H1 (cell line): ENCODE data around the gene PCDHA7. TPM values are rescaled to one million over a fixed set of nuclear protein-coding genes. Genes with fewer than 3 reads are reported as not detected.

ENCODE experiments used
- CTCF ChIA-PET: fragments of 300-600 bp; sonication (Branson Sonifier 250); formaldehyde crosslinking; loops from one replicate; lab custom pipeline; 2021; ENCODE audit not compliant: partially characterized antibody; lab: Charles Lee
- POLR2A ChIA-PET: fragments of 300-600 bp; sonication (Branson Sonifier 250); formaldehyde crosslinking; loops from one replicate; lab custom pipeline; 2021; ENCODE audit warnings: inconsistent platforms; ENCODE audit not compliant: partially characterized antibody; lab: Charles Lee
- DNase-seq, 2 experiments: peaks; one replicate each; pipeline versions ENCODE4 v3.0.0 to v3.0.0-alpha.2; 2010 to 2022; ENCODE audit warnings: low spot score in 2 of 2, low read depth in 1 of 2, mixed read lengths in 1 of 2
- FAIRE-seq: peaks from 2 replicates; lab custom pipeline; 2011; peaks lifted over from hg19 to GRCh38; lab: Jason Lieb, UNC
- H2AFZ ChIP-seq: 2 replicates; pipeline ENCODE4 v1.8.1; 2012; ENCODE audit warnings: low read length, inconsistent platforms
- H2AK5ac ChIP-seq: 2 replicates; pipeline ENCODE4 v1.6.1; 2013; ENCODE audit warnings: low read depth, low read length
- H2BK120ac ChIP-seq: replicated peaks from 2 replicates; pipeline ENCODE3; 2013; ENCODE audit warnings: low read depth, low read length, inconsistent platforms
- H2BK12ac ChIP-seq: 2 replicates; pipeline ENCODE4 v1.6.1; 2013; ENCODE audit warnings: low read depth, low read length
- H2BK15ac ChIP-seq: 2 replicates; pipeline ENCODE4 v1.6.1; 2013; ENCODE audit warnings: low read length
- H2BK20ac ChIP-seq: 2 replicates; pipeline ENCODE4 v1.6.1; 2013; ENCODE audit warnings: low read length
- H2BK5ac ChIP-seq: 2 replicates; pipeline ENCODE4 v1.6.1; 2013; ENCODE audit warnings: low read depth, low read length
- H3K14ac ChIP-seq: 2 replicates; pipeline ENCODE4 v1.6.1; 2013; ENCODE audit warnings: inconsistent platforms; ENCODE audit not compliant: insufficient read length
- H3K18ac ChIP-seq: 2 replicates; pipeline ENCODE4 v1.6.1; 2013; ENCODE audit warnings: low read length; ENCODE audit errors: extremely low read depth
- H3K23ac ChIP-seq: 2 replicates; pipeline ENCODE4 v1.6.1; 2013; ENCODE audit warnings: inconsistent platforms; ENCODE audit not compliant: insufficient read length
- H3K23me2 ChIP-seq: 2 replicates; pipeline ENCODE4 v1.6.1; 2013; ENCODE audit warnings: low read depth, low read length
- H3K27ac ChIP-seq: 2 replicates; pipeline ENCODE4 v1.6.1; 2011; ENCODE audit warnings: low read depth, low read length, inconsistent platforms
- H3K27me3 ChIP-seq, 4 experiments: replicated peaks in 1 of 4; 1 replicate in 1 of 4; 2 replicates in 3 of 4; pipeline versions ENCODE4 v1.6.1 to v1.8.1; 2011 to 2013; ENCODE audit warnings: low read length in 3 of 4, mild to moderate bottlenecking in 3 of 4, inconsistent platforms in 2 of 4, mixed read lengths in 2 of 4, moderate library complexity in 1 of 4; ENCODE audit not compliant: control insufficient read depth in 3 of 4, insufficient read depth in 3 of 4; ENCODE audit errors: extremely low read depth in 1 of 4
- H3K36me3 ChIP-seq, 4 experiments: 2 replicates each; pipeline versions ENCODE4 v1.6.1 to v1.8.1; 2011 to 2013; ENCODE audit warnings: mild to moderate bottlenecking in 4 of 4, low read length in 3 of 4, moderate library complexity in 2 of 4, control low read depth in 1 of 4, inconsistent platforms in 1 of 4; ENCODE audit not compliant: insufficient read depth in 4 of 4, control insufficient read depth in 2 of 4
- H3K4ac ChIP-seq: replicated peaks from 2 replicates; pipeline ENCODE3; 2013; ENCODE audit warnings: low read length, low read depth, mixed read lengths, inconsistent platforms; ENCODE audit not compliant: insufficient read length
- H3K4me1 ChIP-seq, 4 experiments: replicated peaks in 1 of 4; 1 replicate in 1 of 4; 2 replicates in 3 of 4; pipeline versions ENCODE4 v1.6.1 to v1.8.1; 2011 to 2013; ENCODE audit warnings: low read length in 3 of 4, inconsistent platforms in 2 of 4, mixed read lengths in 1 of 4; ENCODE audit not compliant: insufficient read depth in 4 of 4, control insufficient read depth in 3 of 4
- H3K4me2 ChIP-seq, 2 experiments: 2 replicates each; pipeline versions ENCODE4 v1.6.1 to v1.8.1; 2011 to 2013; ENCODE audit warnings: low read depth in 2 of 2, low read length in 2 of 2, control low read depth in 1 of 2, inconsistent platforms in 1 of 2, mild to moderate bottlenecking in 1 of 2; ENCODE audit not compliant: insufficient read depth in 1 of 2
- H3K4me3 ChIP-seq, 4 experiments: fragments of 200-600, 300-600 bp in 1 of 4; sonication (generic), shearing (Covaris generic), sonication (Bioruptor Twin) in 1 of 4; 2 replicates each; pipeline versions ENCODE4 v1.5.1 to v1.8.1; 2011 to 2016; ENCODE audit warnings: low read length in 4 of 4, low read depth in 3 of 4, control low read depth in 2 of 4, inconsistent platforms in 2 of 4, mild to moderate bottlenecking in 2 of 4, mixed read lengths in 1 of 4, moderate library complexity in 1 of 4; ENCODE audit not compliant: insufficient read depth in 2 of 4; ENCODE audit errors: extremely low read depth in 1 of 4
- H3K56ac ChIP-seq: replicated peaks from 2 replicates; pipeline ENCODE3; 2013; ENCODE audit warnings: low read depth, mild to moderate bottlenecking, mixed read lengths, low read length, inconsistent platforms; ENCODE audit not compliant: insufficient read length
- H3K79me1 ChIP-seq: 2 replicates; pipeline ENCODE4 v1.6.1; 2013; ENCODE audit warnings: low read depth, low read length, control low read depth
- H3K79me2 ChIP-seq, 2 experiments: 2 replicates each; pipeline versions ENCODE4 v1.6.1 to v1.8.1; 2012 to 2013; ENCODE audit warnings: low read length in 2 of 2, mild to moderate bottlenecking in 2 of 2, inconsistent platforms in 1 of 2; ENCODE audit not compliant: insufficient read depth in 2 of 2, control insufficient read depth in 1 of 2
- H3K9ac ChIP-seq, 4 experiments: replicated peaks in 1 of 4; 1 replicate in 1 of 4; 2 replicates in 3 of 4; pipeline versions ENCODE4 v1.6.1 to v1.8.1; 2011 to 2013; ENCODE audit warnings: low read depth in 3 of 4, low read length in 3 of 4, control low read depth in 2 of 4, mild to moderate bottlenecking in 2 of 4, moderate library complexity in 2 of 4, inconsistent platforms in 1 of 4; ENCODE audit errors: extremely low read depth in 1 of 4
- H3K9me3 ChIP-seq, 2 experiments: 2 replicates each; pipeline versions ENCODE4 v1.6.1 to v1.8.1; 2012 to 2013; ENCODE audit warnings: mild to moderate bottlenecking in 2 of 2, moderate library complexity in 2 of 2, control low read depth in 1 of 2, inconsistent platforms in 1 of 2, low read depth in 1 of 2, low read length in 1 of 2, mixed read lengths in 1 of 2; ENCODE audit not compliant: insufficient read depth in 2 of 2
- H4K20me1 ChIP-seq, 2 experiments: replicated peaks in 1 of 2; 2 replicates each; pipeline versions ENCODE3 to v1.8.1; 2011 to 2013; ENCODE audit warnings: inconsistent platforms in 2 of 2, low read length in 2 of 2, mild to moderate bottlenecking in 1 of 2; ENCODE audit not compliant: insufficient read depth in 2 of 2, control insufficient read depth in 1 of 2
- H4K5ac ChIP-seq: 2 replicates; pipeline ENCODE4 v1.6.1; 2013; ENCODE audit warnings: low read length, low read depth, mixed read lengths, inconsistent platforms; ENCODE audit not compliant: insufficient read length
- H4K8ac ChIP-seq: 2 replicates; pipeline ENCODE4 v1.8.0; 2013; ENCODE audit warnings: mild to moderate bottlenecking, moderate library complexity, low read length, inconsistent platforms; ENCODE audit not compliant: insufficient read depth; ENCODE audit errors: extremely low read depth
- H4K91ac ChIP-seq: replicated peaks from 2 replicates; pipeline ENCODE3; 2013; ENCODE audit warnings: low read length, mixed read lengths, inconsistent platforms; ENCODE audit not compliant: insufficient read length
- BCL11A ChIP-seq, 2 experiments: IDR thresholded peaks; one replicate each; pipeline ENCODE4 v1.6.1; 2011; ENCODE audit warnings: low read depth in 2 of 2, low read length in 2 of 2, mild to moderate bottlenecking in 2 of 2
- CBX8 ChIP-seq: fragments of 300-800, 300-1000 bp; sonication (generic); IDR thresholded peaks from 2 replicates; pipeline ENCODE4 v1.7.1; 2016; ENCODE audit warnings: low read depth, low read length, borderline replicate concordance
- CREB1 ChIP-seq: IDR thresholded peaks from 2 replicates; pipeline ENCODE4 v1.6.1; 2012; ENCODE audit warnings: inconsistent platforms
- EGR1 ChIP-seq: IDR thresholded peaks from 2 replicates; pipeline ENCODE4 v1.6.1; 2011; ENCODE audit warnings: low read depth, low read length, borderline replicate concordance
- EZH2 ChIP-seq: fragments of 200-600 bp; sonication (generic); IDR thresholded peaks from 2 replicates; pipeline ENCODE4 v1.7.1; 2012; ENCODE audit warnings: low read depth, mild to moderate bottlenecking, moderate library complexity, low read length, inconsistent platforms; ENCODE audit not compliant: severe bottlenecking
- NRF1 ChIP-seq: IDR thresholded peaks from 2 replicates; pipeline ENCODE4 v1.6.1; 2011; ENCODE audit warnings: mild to moderate bottlenecking, low read depth, low read length, improper control_type of control experiment
- PHF8 ChIP-seq: fragments of 200-600 bp; sonication (generic); conservative IDR thresholded peaks from 2 replicates; pipeline ENCODE4 v1.7.1; 2012; ENCODE audit warnings: low read depth, mild to moderate bottlenecking, inconsistent platforms, low read length, moderate library complexity
- SIX5 ChIP-seq: IDR thresholded peaks from 2 replicates; pipeline ENCODE4 v1.6.1; 2011; ENCODE audit warnings: mild to moderate bottlenecking, low read depth, low read length
- SP1 ChIP-seq: IDR thresholded peaks from 2 replicates; pipeline ENCODE4 v1.6.1; 2011; ENCODE audit warnings: low read depth, low read length
- SUZ12 ChIP-seq: fragments of 200-600 bp; sonication (generic); IDR thresholded peaks from 2 replicates; pipeline ENCODE4 v1.6.1; 2012; ENCODE audit warnings: mild to moderate bottlenecking, inconsistent platforms, low read length, moderate library complexity, mixed read lengths
- TEAD4 ChIP-seq: IDR thresholded peaks from 2 replicates; pipeline ENCODE4 v1.6.1; 2012; ENCODE audit warnings: low read depth, low read length, inconsistent platforms, mixed read lengths
- YY1 ChIP-seq: IDR thresholded peaks from 2 replicates; pipeline ENCODE4 v1.6.1; 2011; ENCODE audit warnings: low read depth, mild to moderate bottlenecking, low read length
- WGBS, 2 experiments: shearing (Covaris generic) in 1 of 2; methylation state at CpG; one replicate each; pipeline versions ENCODE4 v1.1.6 to v1.1.7; 2013 to 2015; ENCODE audit warnings: low lambda C conversion rate in 2 of 2, mixed read lengths in 2 of 2, inconsistent platforms in 1 of 2, low coverage in 1 of 2, missing lambda C conversion rate in 1 of 2; ENCODE audit not compliant: insufficient replicate concordance in 2 of 2, insufficient coverage in 1 of 2, insufficient read length in 1 of 2; ENCODE audit errors: extremely low coverage in 1 of 2, missing lambda C conversion rate in 1 of 2; 5-methylcytosine and 5-hydroxymethylcytosine counted together
- polyA plus RNA-seq, 7 experiments: library from polyadenylated mRNA; depleted of rRNA in 3 of 7; stranded (reverse) in 5 of 7; unstranded in 2 of 7; fragments of >200 nt in 5 of 7; fragments of 200-250 nt in 2 of 7; gene quantifications; 1 replicate in 5 of 7; 2 replicates in 1 of 7; 4 replicates in 1 of 7; pipeline versions ENCODE4 v1.2.1 to v1.2.3, GENCODE V29; 2011 to 2013; ENCODE audit warnings: missing spikeins in 2 of 7, mixed read lengths in 2 of 7
- total RNA-seq: library from RNA; stranded (reverse); fragmentation: NEBNext Ultra II Directional; extraction: Animal tissue kit (Norgen Biotek cat#: 25700); gene quantifications from 2 replicates; pipeline ENCODE4 v1.2.1, GENCODE V29; 2021
- TF ChIP-seq, protein P1 (sequence below): IDR thresholded peaks from 2 replicates; pipeline ENCODE4 v1.6.1; 2012; ENCODE audit warnings: inconsistent platforms

The PCDHA7 gene
- total and polyA plus RNA-seq, 2 of the 8 experiments (the other 6 are each of a cell fraction or from before 2014, with no cell fraction given): 0.86 to 1.6 TPM

GRCh38 chr5:140791089-140791488 is 43.0 kb upstream of the PCDHA7 start:
- Histone ChIP-seq H3K23me2 (no peaks in the 10 kb centered on the region), H3K36me3 (peaks cover 0 to 3% (median 0%) of the 10 kb centered on the region in 4 experiments; a peak in 1 of 8 replicates), H3K14ac (no peak overlapping the region), H3K18ac (no peak overlapping the region), H2BK5ac (no peak overlapping the region), H3K23ac (no peak overlapping the region), H2BK15ac (no peak overlapping the region), H3K56ac (no peak overlapping the region), H3K4me1 (no peaks in the 10 kb centered on the region), H4K5ac (no peak overlapping the region), H4K20me1 (no peaks in the 10 kb centered on the region), H3K27me3 (no peaks in the 10 kb centered on the region), H4K8ac (no peak overlapping the region), H2AK5ac (no peak overlapping the region), H3K4ac (no peak overlapping the region), H3K4me2 (no peak overlapping the region), H2BK120ac (no peak overlapping the region), H3K79me1 (no peaks in the 10 kb centered on the region), H2AFZ (no peak overlapping the region), H3K79me2 (no peaks in the 10 kb centered on the region), H3K27ac (no peak overlapping the region), H3K9me3 (peaks cover 14 to 35% of the 10 kb centered on the region in 2 experiments), H2BK12ac (no peak overlapping the region), H4K91ac (no peak overlapping the region), H3K9ac (no peak overlapping the region), H2BK20ac (no peak overlapping the region), H3K4me3 (no peak overlapping the region)
- FAIRE-seq (no peak), DNase-seq (no peak)
- TF ChIP-seq CREB1 (no peak), CBX8 (no peak), SP1 (no peak), BCL11A (IDR thresholded peaks at IDR 0.05; ENCODE audit: low read depth in 2 of 2, low read length in 2 of 2) (no peak), TEAD4 (no peak), YY1 (no peak), PHF8 (no peak), NRF1 (no peak), EGR1 (no peak), SIX5 (no peak), SUZ12 (no peak), EZH2 (no peak)
- TF ChIP-seq, protein P1, sequence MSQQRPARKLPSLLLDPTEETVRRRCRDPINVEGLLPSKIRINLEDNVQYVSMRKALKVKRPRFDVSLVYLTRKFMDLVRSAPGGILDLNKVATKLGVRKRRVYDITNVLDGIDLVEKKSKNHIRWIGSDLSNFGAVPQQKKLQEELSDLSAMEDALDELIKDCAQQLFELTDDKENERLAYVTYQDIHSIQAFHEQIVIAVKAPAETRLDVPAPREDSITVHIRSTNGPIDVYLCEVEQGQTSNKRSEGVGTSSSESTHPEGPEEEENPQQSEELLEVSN: no peak
- ChIA-PET POLR2A (no interaction called here), CTCF (interaction anchor here (1.1 to 2.7 kb wide), 2 partner anchors 15 to 51 kb away, joined by 4 to 12 read pairs; partner anchors contain the start of gene PCDHA8)
- 91% methylated on average over 2 of the region's 2 CpGs; no CpG with 5 or more reads in 1 of the 2 experiments for WGBS, 2 experiments
